ENCODE data around the gene SAMD7. TPM values are rescaled to one million over a fixed set of nuclear protein-coding genes. Genes with fewer than 3 reads are reported as not detected.

The SAMD7 gene
- total and polyA plus RNA-seq, 2 of the 13 experiments (the other 11 are each of a cell fraction or from before 2014, with no cell fraction given): not detected

GRCh38 chr3:169966428-169966950, 55.1 kb downstream of the SAMD7 start, which contains the start of gene SEC62 (continued):
- TF ChIP-seq SPEN (CRISPR knock-in tag; IDR thresholded peaks at IDR 0.05; ENCODE audit: low read depth) (peak; percentile 94), ADNP (CRISPR knock-in tag; IDR thresholded peaks at IDR 0.05) (no peak), ZNF383 (CRISPR knock-in tag; IDR thresholded peaks at IDR 0.05; ENCODE audit: borderline replicate concordance) (0 out of 2 replicates have a peak, but pooled peaks have one; percentile 11), ZNF503 (CRISPR knock-in tag; IDR thresholded peaks at IDR 0.05) (peak; percentile 45; the same call in 1 of the 2 replicates), NFRKB (IDR thresholded peaks at IDR 0.05) (peak; percentile 77), TBL1XR1 (IDR thresholded peaks at IDR 0.05; ENCODE audit: borderline replicate concordance, low read length, partially characterized antibody) (peak; percentile 40), SAFB2 (CRISPR knock-in tag; IDR thresholded peaks at IDR 0.05; ENCODE audit: borderline replicate concordance, low read depth) (no peak), KLF11 (CRISPR knock-in tag; IDR thresholded peaks at IDR 0.05) (peak; percentile 84; the same call in 1 of the 2 replicates), HNRNPK (IDR thresholded peaks at IDR 0.05; ENCODE audit: low read depth, low read length, poor library complexity, severe bottlenecking) (no peak), ZMAT5 (CRISPR knock-in tag; IDR thresholded peaks at IDR 0.05; ENCODE audit: borderline replicate concordance, low read depth) (no peak), KLF12 (CRISPR knock-in tag; IDR thresholded peaks at IDR 0.05; ENCODE audit: borderline replicate concordance) (0 out of 2 replicates have a peak, but pooled peaks have one; percentile 91), ZNF580 (CRISPR knock-in tag; IDR thresholded peaks at IDR 0.05; ENCODE audit: borderline replicate concordance, low read depth) (peak; percentile 79), ZNF432 (CRISPR knock-in tag; IDR thresholded peaks at IDR 0.05; ENCODE audit: borderline replicate concordance) (no peak), SMAD3 (CRISPR knock-in tag; IDR thresholded peaks at IDR 0.05) (peak; percentile 71; the same call in 1 of the 2 replicates), SOX5 (CRISPR knock-in tag; IDR thresholded peaks at IDR 0.05; ENCODE audit: borderline replicate concordance) (peak; percentile 61), HDAC2 (CRISPR knock-in tag; IDR thresholded peaks at IDR 0.05) (peak; percentile 85), MIER3 (CRISPR knock-in tag; IDR thresholded peaks at IDR 0.05; ENCODE audit: borderline replicate concordance) (no peak), ZNF207 (IDR thresholded peaks at IDR 0.05; ENCODE audit: borderline replicate concordance) (no peak), RERE (CRISPR knock-in tag; IDR thresholded peaks at IDR 0.05; ENCODE audit: low read depth) (peak; percentile 77; the same call in 1 of the 2 replicates), ARID2 (CRISPR knock-in tag; IDR thresholded peaks at IDR 0.05; ENCODE audit: borderline replicate concordance) (peak; percentile 91; the same call in 1 of the 2 replicates), ZNF160 (CRISPR knock-in tag; IDR thresholded peaks at IDR 0.05) (peak; percentile 80), NR1H2 (CRISPR knock-in tag; IDR thresholded peaks at IDR 0.05; ENCODE audit: borderline replicate concordance, low read depth) (peak; percentile 81; the same call in 1 of the 2 replicates), PHF5A (CRISPR knock-in tag; IDR thresholded peaks at IDR 0.05; ENCODE audit: low read depth, unreplicated experiment) (peak; percentile 41)
